ENCODE data around the gene SCARF2. TPM values are rescaled to one million over a fixed set of nuclear protein-coding genes. Genes with fewer than 3 reads are reported as not detected.

Gene SCARF2
- total and polyA plus RNA-seq, 2 donors (not counting 1 experiment from before 2014, with no cell fraction given) = 0.86 to 1.3 TPM

DNA sequence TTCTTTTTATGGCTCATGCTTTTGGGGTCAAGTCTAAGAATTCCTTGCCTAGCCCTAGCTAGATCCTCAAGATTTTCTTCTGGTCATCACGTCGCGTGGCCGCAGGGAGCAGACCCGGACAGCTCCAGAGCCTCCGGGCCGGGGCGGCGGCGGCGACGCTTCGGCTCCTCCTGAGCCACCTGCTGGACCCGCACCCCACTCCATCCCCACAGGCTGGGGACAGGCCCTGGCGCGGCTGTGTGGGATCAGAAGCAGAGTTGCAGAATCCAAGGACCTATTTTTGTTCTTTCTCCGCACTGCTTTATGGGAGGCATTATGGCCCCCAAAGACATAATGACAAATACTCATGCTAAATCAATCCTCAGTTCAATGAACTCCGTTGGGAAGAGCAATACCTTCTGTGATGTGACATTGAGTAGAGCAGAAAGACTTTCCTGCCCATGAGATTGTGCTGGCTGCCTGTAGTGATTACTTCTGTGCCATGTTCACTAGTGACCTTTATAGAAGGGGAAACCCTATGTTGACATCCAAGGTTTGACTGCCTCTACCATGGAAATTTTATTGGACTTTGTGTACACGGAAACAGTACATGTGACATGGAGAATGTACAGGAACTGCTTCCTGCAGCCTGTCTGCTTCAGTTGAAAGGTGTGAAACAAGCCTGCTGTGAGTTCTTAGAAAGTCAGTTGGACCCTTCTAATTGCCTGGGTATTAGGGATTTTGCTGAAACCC is 12.4 kb upstream of the SCARF2 start:
- ATAC-seq (ENCODE audit: low read depth) (no peak), DNase-seq (no peak)
- ChIA-PET POLR2A (interaction anchor here (0.6 kb wide), 1 partner anchor 21 kb away, joined by 3 read pairs; no protein-coding TSS in a partner anchor), CTCF (interaction anchor here (2.6 kb wide), 1 partner anchor 32 kb away, joined by 7 read pairs; no protein-coding TSS in a partner anchor)
- Histone ChIP-seq H3K79me2 (ENCODE audit: control insufficient read depth, insufficient read depth, low read length) (no peaks in the 10 kb centered on the region), H2AFZ (ENCODE audit: insufficient read depth, low read depth, low read length, poor library complexity, severe bottlenecking) (no peak overlapping the region), H3K9ac (ENCODE audit: low read length) (no peak overlapping the region), H3K4me2 (replicated peaks; ENCODE audit: low read depth, low read length, poor library complexity, severe bottlenecking) (no peak overlapping the region), H3K27ac (ENCODE audit: low read length in 2 of 2) (no peak overlapping the region), H3K36me3 (replicated peaks in 1 of 2; ENCODE audit: control extremely low read depth in 1 of 2, control insufficient read depth in 1 of 2, extremely low read depth in 1 of 2, insufficient read depth in 2 of 2, low read length in 1 of 2) (peaks cover 3 to 18% of the 10 kb centered on the region in 2 experiments), H3K27me3 (replicated peaks in 1 of 4; ENCODE audit: control extremely low read depth in 1 of 4, control insufficient read depth in 3 of 4, insufficient read depth in 4 of 4, low read length in 3 of 4) (no peaks in the 10 kb centered on the region), H4K20me1 (ENCODE audit: control insufficient read depth, insufficient read depth, low read length, poor library complexity, severe bottlenecking) (no peaks in the 10 kb centered on the region), H3K4me1 (ENCODE audit: control insufficient read depth in 2 of 2, insufficient read depth in 2 of 2, low read length in 2 of 2) (no peaks in the 10 kb centered on the region), H3K4me3 (ENCODE audit: control extremely low read depth in 1 of 5, extremely low read depth in 1 of 5, insufficient read depth in 1 of 5, low read depth in 2 of 5, low read length in 4 of 5) (no peak overlapping the region), H3K9me3 (ENCODE audit: control extremely low read depth in 1 of 3, control insufficient read depth in 2 of 3, insufficient read depth in 1 of 3, low read length in 2 of 3) (no peaks in the 10 kb centered on the region)
- H3K4me3 Mint-ChIP-seq = no peak overlapping the region
- TF ChIP-seq EZH2 (IDR thresholded peaks at IDR 0.05; ENCODE audit: borderline replicate concordance, insufficient read depth, low read depth, low read length, poor library complexity, severe bottlenecking) = no peak
- TF ChIP-seq, protein P1, sequence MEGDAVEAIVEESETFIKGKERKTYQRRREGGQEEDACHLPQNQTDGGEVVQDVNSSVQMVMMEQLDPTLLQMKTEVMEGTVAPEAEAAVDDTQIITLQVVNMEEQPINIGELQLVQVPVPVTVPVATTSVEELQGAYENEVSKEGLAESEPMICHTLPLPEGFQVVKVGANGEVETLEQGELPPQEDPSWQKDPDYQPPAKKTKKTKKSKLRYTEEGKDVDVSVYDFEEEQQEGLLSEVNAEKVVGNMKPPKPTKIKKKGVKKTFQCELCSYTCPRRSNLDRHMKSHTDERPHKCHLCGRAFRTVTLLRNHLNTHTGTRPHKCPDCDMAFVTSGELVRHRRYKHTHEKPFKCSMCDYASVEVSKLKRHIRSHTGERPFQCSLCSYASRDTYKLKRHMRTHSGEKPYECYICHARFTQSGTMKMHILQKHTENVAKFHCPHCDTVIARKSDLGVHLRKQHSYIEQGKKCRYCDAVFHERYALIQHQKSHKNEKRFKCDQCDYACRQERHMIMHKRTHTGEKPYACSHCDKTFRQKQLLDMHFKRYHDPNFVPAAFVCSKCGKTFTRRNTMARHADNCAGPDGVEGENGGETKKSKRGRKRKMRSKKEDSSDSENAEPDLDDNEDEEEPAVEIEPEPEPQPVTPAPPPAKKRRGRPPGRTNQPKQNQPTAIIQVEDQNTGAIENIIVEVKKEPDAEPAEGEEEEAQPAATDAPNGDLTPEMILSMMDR (IDR thresholded peaks at IDR 0.05) = no peak
- H3K4me1 Mint-ChIP-seq = no peaks in the 10 kb centered on the region
- H3K27ac Mint-ChIP-seq = no peak overlapping the region
- H3K9me3 Mint-ChIP-seq (ENCODE audit: insufficient read depth) = no peaks in the 10 kb centered on the region
- intact Hi-C loops (cut with micrococcal nuclease) = no loop called here
- WGBS (ENCODE audit: insufficient coverage) = over 99% methylated on average over 17 of the region's 19 CpGs
- no peaks in the 10 kb centered on the region for H3K27me3 Mint-ChIP-seq

DNA sequence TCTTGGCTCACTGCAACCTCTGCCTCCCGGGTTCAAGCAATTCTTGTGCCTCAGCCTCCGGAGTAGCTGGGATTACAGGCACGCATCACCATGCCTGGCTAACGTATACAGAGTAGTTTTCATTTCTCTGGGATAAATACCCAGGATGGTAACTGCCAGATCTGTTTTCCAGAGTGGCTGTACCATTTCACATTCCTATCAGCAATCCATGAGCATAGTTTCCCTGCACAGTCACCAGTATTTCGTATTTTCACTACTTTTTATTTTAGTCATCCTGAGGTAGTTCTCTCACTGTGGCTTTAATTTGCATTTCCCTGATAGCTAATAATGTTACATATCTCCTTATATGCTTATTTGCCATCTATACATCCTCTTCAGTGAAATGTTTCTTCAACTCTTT is 11.0 kb upstream of the SCARF2 start:
- no peaks in the 10 kb centered on the region for H3K9me3 ChIP-seq (ENCODE audit: control extremely low read depth in 1 of 3, control insufficient read depth in 2 of 3, insufficient read depth in 1 of 3, low read length in 2 of 3)
- H3K27ac ChIP-seq (ENCODE audit: low read length in 2 of 2) = no peak overlapping the region
- WGBS (ENCODE audit: insufficient coverage) = 100% methylated on average over 4 of the region's 5 CpGs
- Mint-ChIP-seq H3K4me1 (no peaks in the 10 kb centered on the region), H3K4me3 (no peak overlapping the region), H3K9me3 (ENCODE audit: insufficient read depth) (no peaks in the 10 kb centered on the region), H3K27ac (no peak overlapping the region), H3K27me3 (no peaks in the 10 kb centered on the region)
- peaks cover 3 to 26% of the 10 kb centered on the region in 2 experiments for H3K36me3 ChIP-seq (replicated peaks in 1 of 2; ENCODE audit: control extremely low read depth in 1 of 2, control insufficient read depth in 1 of 2, extremely low read depth in 1 of 2, insufficient read depth in 2 of 2, low read length in 1 of 2)
- H2AFZ ChIP-seq (ENCODE audit: insufficient read depth, low read depth, low read length, poor library complexity, severe bottlenecking) = no peak overlapping the region
- H3K4me2 ChIP-seq (replicated peaks; ENCODE audit: low read depth, low read length, poor library complexity, severe bottlenecking) = no peak overlapping the region
- H3K4me1 ChIP-seq (ENCODE audit: control insufficient read depth in 2 of 2, insufficient read depth in 2 of 2, low read length in 2 of 2) = no peaks in the 10 kb centered on the region
- TF ChIP-seq EZH2 (IDR thresholded peaks at IDR 0.05; ENCODE audit: borderline replicate concordance, insufficient read depth, low read depth, low read length, poor library complexity, severe bottlenecking) = no peak
- TF ChIP-seq, protein P1 (IDR thresholded peaks at IDR 0.05) = no peak
- no peak overlapping the region for H3K9ac ChIP-seq (ENCODE audit: low read length)
- no peaks in the 10 kb centered on the region for H3K27me3 ChIP-seq (replicated peaks in 1 of 4; ENCODE audit: control extremely low read depth in 1 of 4, control insufficient read depth in 3 of 4, insufficient read depth in 4 of 4, low read length in 3 of 4)
- no peak for DNase-seq
- ChIA-PET POLR2A (no interaction called here), CTCF (no interaction called here)
- ATAC-seq (ENCODE audit: low read depth) = no peak
- intact Hi-C loops (cut with micrococcal nuclease) = no loop called here
- H4K20me1 ChIP-seq (ENCODE audit: control insufficient read depth, insufficient read depth, low read length, poor library complexity, severe bottlenecking) = no peaks in the 10 kb centered on the region
- no peaks in the 10 kb centered on the region for H3K79me2 ChIP-seq (ENCODE audit: control insufficient read depth, insufficient read depth, low read length)
- no peak overlapping the region for H3K4me3 ChIP-seq (ENCODE audit: control extremely low read depth in 1 of 5, extremely low read depth in 1 of 5, insufficient read depth in 1 of 5, low read depth in 2 of 5, low read length in 4 of 5)

Measured in B cell (primary cell).